Trophoblast cell (in vitro differentiated cells and primary cell): Measurements from ENCODE around the gene DAB1.
"Not testable (repeated sequence)": the region's sequence is repeated elsewhere in the genome, so short reads cannot be mapped to it uniquely, and the experiment has no call there.

Experiments used
- DNase-seq, 2 donors: peaks; one replicate each; pipeline ENCODE4 v3.0.0-alpha.2; 2016
- H2AFZ ChIP-seq: 2 replicates; pipeline ENCODE4 v1.6.1; 2013; ENCODE audit warnings: low read length, moderate library complexity, mild to moderate bottlenecking; ENCODE audit not compliant: insufficient read depth, poor library complexity
- H2AK5ac ChIP-seq: 2 replicates; pipeline ENCODE4 v1.6.1; 2013; ENCODE audit warnings: mild to moderate bottlenecking, low read length
- H2BK120ac ChIP-seq: 2 replicates; pipeline ENCODE4 v1.6.1; 2013; ENCODE audit warnings: low read length, mild to moderate bottlenecking, moderate library complexity; ENCODE audit not compliant: insufficient read depth, poor library complexity
- H2BK12ac ChIP-seq: 2 replicates; pipeline ENCODE4 v1.6.1; 2013; ENCODE audit warnings: mild to moderate bottlenecking, low read length, moderate library complexity
- H2BK5ac ChIP-seq: 2 replicates; pipeline ENCODE4 v1.6.1; 2013; ENCODE audit warnings: low read length, low read depth, moderate library complexity, mild to moderate bottlenecking; ENCODE audit not compliant: poor library complexity
- H3K14ac ChIP-seq: 2 replicates; pipeline ENCODE4 v1.6.1; 2013; ENCODE audit warnings: mild to moderate bottlenecking, low read length
- H3K18ac ChIP-seq: 2 replicates; pipeline ENCODE4 v1.6.1; 2013; ENCODE audit warnings: mild to moderate bottlenecking, low read length
- H3K23ac ChIP-seq: 2 replicates; pipeline ENCODE4 v1.6.1; 2013; ENCODE audit warnings: low read length
- H3K27ac ChIP-seq: 2 replicates; pipeline ENCODE4 v1.5.1; 2013; ENCODE audit warnings: low read depth, mild to moderate bottlenecking, inconsistent platforms, low read length, moderate library complexity
- H3K27me3 ChIP-seq: 2 replicates; pipeline ENCODE4 v1.6.1; 2013; ENCODE audit warnings: inconsistent platforms, mild to moderate bottlenecking, low read length, moderate library complexity; ENCODE audit not compliant: insufficient read depth
- H3K36me3 ChIP-seq, 2 experiments: 1 replicate in 1 of 2; 2 replicates in 1 of 2; pipeline ENCODE4 v1.6.1; 2013; ENCODE audit warnings: low read length in 2 of 2, mild to moderate bottlenecking in 2 of 2, moderate library complexity in 1 of 2; ENCODE audit not compliant: insufficient read depth in 2 of 2, control insufficient read depth in 1 of 2
- H3K4ac ChIP-seq: 2 replicates; pipeline ENCODE4 v1.6.1; 2013; ENCODE audit warnings: low read depth, mild to moderate bottlenecking, low read length, moderate library complexity
- H3K4me1 ChIP-seq, 2 experiments: 1 replicate in 1 of 2; 2 replicates in 1 of 2; pipeline ENCODE4 v1.6.1; 2013; ENCODE audit warnings: low read length in 2 of 2, mild to moderate bottlenecking in 2 of 2, moderate library complexity in 1 of 2; ENCODE audit not compliant: insufficient read depth in 2 of 2, control insufficient read depth in 1 of 2
- H3K4me2 ChIP-seq: 2 replicates; pipeline ENCODE4 v1.6.1; 2013; ENCODE audit warnings: inconsistent platforms, mild to moderate bottlenecking, low read length, moderate library complexity
- H3K4me3 ChIP-seq: 2 replicates; pipeline ENCODE4 v1.5.1; 2013; ENCODE audit warnings: mild to moderate bottlenecking, low read depth, low read length, inconsistent platforms
- H3K79me1 ChIP-seq: one replicate; pipeline ENCODE4 v1.6.1; 2013; ENCODE audit warnings: low read length
- H3K79me2 ChIP-seq: 2 replicates; pipeline ENCODE4 v1.6.1; 2013; ENCODE audit warnings: low read length, mild to moderate bottlenecking; ENCODE audit not compliant: control insufficient read depth, insufficient read depth, poor library complexity
- H3K9ac ChIP-seq: 2 replicates; pipeline ENCODE4 v1.6.1; 2013; ENCODE audit warnings: mild to moderate bottlenecking, low read length
- H3K9me3 ChIP-seq: 2 replicates; pipeline ENCODE4 v1.6.1; 2013; ENCODE audit warnings: low read depth, mild to moderate bottlenecking, control low read depth, inconsistent platforms, low read length; ENCODE audit not compliant: insufficient read depth
- H4K12ac ChIP-seq: 2 replicates; pipeline ENCODE4 v1.6.1; 2013; ENCODE audit warnings: low read depth, mild to moderate bottlenecking, low read length, moderate library complexity
- H4K8ac ChIP-seq: 2 replicates; pipeline ENCODE4 v1.6.1; 2013; ENCODE audit warnings: low read depth, mild to moderate bottlenecking, low read length, moderate library complexity
- H4K91ac ChIP-seq: one replicate; pipeline ENCODE4 v1.6.1; 2013; ENCODE audit warnings: low read depth, mild to moderate bottlenecking, low read length, moderate library complexity
- WGBS: extraction: QIAGEN DNeasy Blood & Tissue Kit; methylation state at CpG from one replicate; pipeline ENCODE4 v1.1.7; 2013; ENCODE audit warnings: missing lambda C conversion rate; ENCODE audit not compliant: insufficient read length, insufficient coverage; ENCODE audit errors: extremely low coverage; 5-methylcytosine and 5-hydroxymethylcytosine counted together

Gene DAB1

GRCh38 chr1:57222801-57223200, 201.1 kb downstream of the DAB1 start:
- no peaks in the 10 kb centered on the region for H3K27me3 ChIP-seq
- H3K79me2 ChIP-seq = no peaks in the 10 kb centered on the region
- no peak overlapping the region for H3K4me2 ChIP-seq
- H3K27ac ChIP-seq = no peak overlapping the region
- no peak overlapping the region for H2BK5ac ChIP-seq
- no peak overlapping the region for H3K14ac ChIP-seq
- WGBS = no CpG with 5 or more reads among the region's 3 CpGs
- no peak overlapping the region for H4K12ac ChIP-seq
- no peak overlapping the region for H2AK5ac ChIP-seq
- H4K91ac ChIP-seq = no peak overlapping the region
- H3K79me1 ChIP-seq = no peaks in the 10 kb centered on the region
- no peak overlapping the region for H3K9ac ChIP-seq
- no peaks in the 10 kb centered on the region for H3K9me3 ChIP-seq
- no peak overlapping the region for H2BK120ac ChIP-seq
- no peak overlapping the region for H2AFZ ChIP-seq
- no peak overlapping the region for H3K4me3 ChIP-seq
- no peak for DNase-seq
- no peak overlapping the region for H3K4ac ChIP-seq
- H3K4me1 ChIP-seq = no peaks in the 10 kb centered on the region
- no peak overlapping the region for H3K23ac ChIP-seq
- H3K36me3 ChIP-seq = no peaks in the 10 kb centered on the region
- H3K18ac ChIP-seq = no peak overlapping the region
- no peak overlapping the region for H4K8ac ChIP-seq
- no peak overlapping the region for H2BK12ac ChIP-seq

GRCh38 chr1:57222307-57222706, 201.6 kb downstream of the DAB1 start:
- Histone ChIP-seq H4K12ac (no peak overlapping the region), H3K4me2 (no peak overlapping the region), H3K36me3 (no peaks in the 10 kb centered on the region), H2AFZ (no peak overlapping the region), H3K23ac (no peak overlapping the region), H3K27ac (no peak overlapping the region), H2BK5ac (no peak overlapping the region), H3K4ac (no peak overlapping the region), H3K4me1 (no peaks in the 10 kb centered on the region), H3K9me3 (no peaks in the 10 kb centered on the region), H3K79me1 (no peaks in the 10 kb centered on the region), H3K79me2 (no peaks in the 10 kb centered on the region), H2AK5ac (no peak overlapping the region), H4K91ac (no peak overlapping the region), H3K9ac (no peak overlapping the region), H4K8ac (no peak overlapping the region), H3K14ac (no peak overlapping the region), H2BK120ac (no peak overlapping the region), H2BK12ac (no peak overlapping the region), H3K27me3 (no peaks in the 10 kb centered on the region), H3K18ac (no peak overlapping the region), H3K4me3 (no peak overlapping the region)
- no peak for DNase-seq

- not testable (repeated sequence) for H3K79me2 ChIP-seq, H3K27ac ChIP-seq, H3K9ac ChIP-seq, H3K27me3 ChIP-seq, H3K18ac ChIP-seq, H4K8ac ChIP-seq, H2AFZ ChIP-seq, H2BK12ac ChIP-seq, H2BK5ac ChIP-seq, H3K23ac ChIP-seq, H3K4me1 ChIP-seq, DNase-seq, H3K4ac ChIP-seq, H3K36me3 ChIP-seq, H3K9me3 ChIP-seq, H3K14ac ChIP-seq, H3K4me2 ChIP-seq, H3K4me3 ChIP-seq, H4K12ac ChIP-seq, H4K91ac ChIP-seq, H2BK120ac ChIP-seq, H3K79me1 ChIP-seq, H2AK5ac ChIP-seq
- WGBS = no CpG with 5 or more reads among the region's 2 CpGs
These were observed 203.0 kb downstream of the DAB1 start for GRCh38 chr1:57220905-57221304.

GRCh38 chr1:57218487-57219079, 205.3 kb downstream of the DAB1 start:
- WGBS = no CpG with 5 or more reads among the region's 6 CpGs
- no peak overlapping the region for H4K91ac ChIP-seq

More at GRCh38 chr1:57218487-57219079, 205.3 kb downstream of the DAB1 start:
- Histone ChIP-seq H4K12ac (no peak overlapping the region), H2BK120ac (no peak overlapping the region), H3K9ac (no peak overlapping the region), H3K4me1 (no peaks in the 10 kb centered on the region), H4K8ac (no peak overlapping the region), H3K4me3 (no peak overlapping the region), H3K18ac (no peak overlapping the region), H3K27ac (no peak overlapping the region), H3K4me2 (no peak overlapping the region), H3K27me3 (no peaks in the 10 kb centered on the region), H3K4ac (no peak overlapping the region), H3K23ac (no peak overlapping the region), H2AK5ac (no peak overlapping the region), H2BK5ac (no peak overlapping the region), H3K14ac (no peak overlapping the region), H2BK12ac (no peak overlapping the region), H3K79me2 (no peaks in the 10 kb centered on the region), H3K9me3 (no peaks in the 10 kb centered on the region), H3K36me3 (no peaks in the 10 kb centered on the region), H3K79me1 (no peaks in the 10 kb centered on the region), H2AFZ (no peak overlapping the region)
- DNase-seq = no peak
